PFSK-1 (cell line): Measurements from ENCODE around the gene C1orf94.

Source experiments
- FOXP2 ChIP-seq: optimal IDR thresholded peaks from 2 replicates; pipeline ENCODE3; 2011; ENCODE audit warnings: borderline replicate concordance, control low read depth, inconsistent platforms; ENCODE audit not compliant: insufficient read depth; ENCODE audit errors: extremely low read length, extremely low read depth
- POLR2AphosphoS5 ChIP-seq: IDR thresholded peaks from 2 replicates; pipeline ENCODE4 v1.6.1; 2012; ENCODE audit warnings: low read depth, mild to moderate bottlenecking, control low read depth, low read length, moderate library complexity
- REST ChIP-seq, 2 experiments: IDR thresholded peaks; 2 replicates each; pipeline versions ENCODE4 v1.6.1 to v1.8.0; 2011 to 2012; ENCODE audit warnings: low read depth in 2 of 2, low read length in 2 of 2, control low read depth in 1 of 2, inconsistent platforms in 1 of 2, mild to moderate bottlenecking in 1 of 2, moderate library complexity in 1 of 2; ENCODE audit not compliant: insufficient read depth in 1 of 2
- SIN3A ChIP-seq: IDR thresholded peaks from 2 replicates; pipeline ENCODE4 v1.6.1; 2012; ENCODE audit warnings: mild to moderate bottlenecking, low read length, moderate library complexity, borderline replicate concordance; ENCODE audit not compliant: insufficient read depth
- TAF1 ChIP-seq: IDR thresholded peaks from 2 replicates; pipeline ENCODE4 v1.6.1; 2012; ENCODE audit warnings: low read length, control low read depth, borderline replicate concordance; ENCODE audit not compliant: insufficient read depth

C1orf94 gene

GRCh38 chr1:34165422-34165921 is 11.2 kb upstream of the C1orf94 start:
- TF ChIP-seq FOXP2, result no peak
- no peak for TF ChIP-seq SIN3A
- TF ChIP-seq TAF1, result no peak
- TF ChIP-seq REST (IDR thresholded peaks at IDR 0.05; ENCODE audit: insufficient read depth in 1 of 2, low read depth in 2 of 2, low read length in 2 of 2), result no peak
- no peak for TF ChIP-seq POLR2AphosphoS5

GRCh38 chr1:34166191-34166624 is 10.5 kb upstream of the C1orf94 start:
- no peak for TF ChIP-seq FOXP2
- TF ChIP-seq POLR2AphosphoS5, result no peak
- no peak for TF ChIP-seq SIN3A
- TF ChIP-seq REST (IDR thresholded peaks at IDR 0.05; ENCODE audit: insufficient read depth in 1 of 2, low read depth in 2 of 2, low read length in 2 of 2), result no peak
- TF ChIP-seq TAF1, result no peak

- no peak for TF ChIP-seq REST (IDR thresholded peaks at IDR 0.05; ENCODE audit: insufficient read depth in 1 of 2, low read depth in 2 of 2, low read length in 2 of 2)
- TF ChIP-seq SIN3A, result no peak
- no peak for TF ChIP-seq POLR2AphosphoS5
- TF ChIP-seq TAF1, result no peak
- TF ChIP-seq FOXP2, result no peak
Observed at GRCh38 chr1:34166625-34167361, 9.9 kb upstream of the C1orf94 start.

- TF ChIP-seq TAF1 (no peak), FOXP2 (no peak), SIN3A (no peak), POLR2AphosphoS5 (no peak), REST (IDR thresholded peaks at IDR 0.05; ENCODE audit: insufficient read depth in 1 of 2, low read depth in 2 of 2, low read length in 2 of 2) (no peak)
Observed at GRCh38 chr1:34167389-34167788, 9.3 kb upstream of the C1orf94 start.
